GM12891 (cell line): ENCODE results near the gene CTLA4.

ENCODE experiments used
- POLR2A ChIP-seq: IDR thresholded peaks from 2 replicates; pipeline ENCODE4 v1.6.1; 2011; ENCODE audit warnings: low read depth, low read length, control low read depth
- POLR2AphosphoS5 ChIP-seq: IDR thresholded peaks from 2 replicates; pipeline ENCODE4 v1.6.1; 2011; ENCODE audit warnings: low read depth, low read length, control low read depth
- TAF1 ChIP-seq: IDR thresholded peaks from 2 replicates; pipeline ENCODE4 v1.6.1; 2011; ENCODE audit warnings: low read depth, low read length, control low read depth

- no peak for TF ChIP-seq POLR2AphosphoS5
- TF ChIP-seq POLR2A, result no peak
- no peak for TF ChIP-seq TAF1
These were observed 6.5 kb downstream of the CTLA4 start for GRCh38 chr2:203873921-203874631.
